DOHH2 (cell line): ENCODE data around the gene MUC5B.

Experiments used
- H3F3A ChIP-seq: fragments of 200-600 bp; sonication (generic), shearing (Covaris generic); 2 replicates; pipeline ENCODE4 v1.6.0; 2016; ENCODE audit warnings: antibody characterized with exemption, mild to moderate bottlenecking; ENCODE audit not compliant: control insufficient read depth, insufficient read depth
- H3K27ac ChIP-seq: fragments of 200-600 bp; sonication (generic); 2 replicates; pipeline ENCODE4 v1.5.1; 2014; ENCODE audit warnings: low read depth, mild to moderate bottlenecking, low read length, moderate library complexity
- H3K27me3 ChIP-seq: fragments of 200-600 bp; sonication (generic); 2 replicates; pipeline ENCODE4 v1.6.1; 2014; ENCODE audit warnings: mild to moderate bottlenecking, low read length, mixed read lengths; ENCODE audit not compliant: control insufficient read depth
- H3K36me3 ChIP-seq: fragments of 200-600 bp; sonication (generic); 2 replicates; pipeline ENCODE4 v1.6.1; 2014; ENCODE audit warnings: mild to moderate bottlenecking, low read length, moderate library complexity, mixed read lengths; ENCODE audit not compliant: control insufficient read depth
- H3K4me1 ChIP-seq: fragments of 200-600 bp; sonication (generic); 2 replicates; pipeline ENCODE4 v1.6.1; 2014; ENCODE audit warnings: mild to moderate bottlenecking, low read length, mixed read lengths; ENCODE audit not compliant: control insufficient read depth
- H3K4me2 ChIP-seq: fragments of 200-600 bp; sonication (generic); 2 replicates; pipeline ENCODE4 v1.6.0; 2014; ENCODE audit warnings: mild to moderate bottlenecking, low read length, moderate library complexity
- H3K4me3 ChIP-seq: fragments of 200-600 bp; sonication (generic); 2 replicates; pipeline ENCODE4 v1.5.1; 2014; ENCODE audit warnings: mild to moderate bottlenecking, low read length, mixed read lengths
- H3K79me2 ChIP-seq: fragments of 200-600 bp; sonication (generic); 2 replicates; pipeline ENCODE4 v1.6.1; 2014; ENCODE audit warnings: mild to moderate bottlenecking, low read length, mixed read lengths; ENCODE audit not compliant: control insufficient read depth
- H3K9me2 ChIP-seq: fragments of 200-600 bp; sonication (generic); replicated peaks from 2 replicates; pipeline ENCODE4 v1.6.1; 2014; ENCODE audit warnings: mild to moderate bottlenecking, low read length, mixed read lengths; ENCODE audit not compliant: control insufficient read depth
- H3K9me3 ChIP-seq: fragments of 200-600 bp; sonication (generic); 2 replicates; pipeline ENCODE4 v1.6.1; 2014; ENCODE audit warnings: antibody characterized with exemption, low read length, mixed read lengths; ENCODE audit not compliant: control insufficient read depth, insufficient read depth
- H4K20me1 ChIP-seq: fragments of 200-600 bp; sonication (generic); 2 replicates; pipeline ENCODE4 v1.6.0; 2014; ENCODE audit warnings: low read depth, mild to moderate bottlenecking, antibody characterized with exemption, low read length, moderate library complexity; ENCODE audit not compliant: control insufficient read depth, insufficient read depth
- CTCF ChIP-seq: fragments of 200-600 bp; sonication (generic); IDR thresholded peaks from one replicate; pipeline ENCODE4 v1.5.1; 2014; ENCODE audit warnings: antibody characterized with exemption, mild to moderate bottlenecking, low read depth, low read length; ENCODE audit not compliant: poor library complexity, severe bottlenecking
- EZH2phosphoT487 ChIP-seq: fragments of 200-600 bp; sonication (generic); IDR thresholded peaks from 2 replicates; pipeline ENCODE4 v1.6.1; 2017; ENCODE audit warnings: borderline replicate concordance, mild to moderate bottlenecking, antibody characterized with exemption, low read length, moderate library complexity, mixed read lengths

Gene MUC5B

GRCh38 chr11:1201395-1202153 lies 21.3 kb upstream of the MUC5B start:
- Histone ChIP-seq H3K4me3 (no peak overlapping the region), H4K20me1 (no peaks in the 10 kb centered on the region), H3K27ac (no peak overlapping the region), H3K27me3 (no peaks in the 10 kb centered on the region), H3K36me3 (no peaks in the 10 kb centered on the region), H3K79me2 (no peaks in the 10 kb centered on the region), H3K9me2 (no peaks in the 10 kb centered on the region), H3K9me3 (no peaks in the 10 kb centered on the region), H3K4me2 (no peak overlapping the region), H3K4me1 (no peaks in the 10 kb centered on the region), H3F3A (no peaks in the 10 kb centered on the region)
- TF ChIP-seq EZH2phosphoT487, result no peak
- no peak for TF ChIP-seq CTCF

DNA sequence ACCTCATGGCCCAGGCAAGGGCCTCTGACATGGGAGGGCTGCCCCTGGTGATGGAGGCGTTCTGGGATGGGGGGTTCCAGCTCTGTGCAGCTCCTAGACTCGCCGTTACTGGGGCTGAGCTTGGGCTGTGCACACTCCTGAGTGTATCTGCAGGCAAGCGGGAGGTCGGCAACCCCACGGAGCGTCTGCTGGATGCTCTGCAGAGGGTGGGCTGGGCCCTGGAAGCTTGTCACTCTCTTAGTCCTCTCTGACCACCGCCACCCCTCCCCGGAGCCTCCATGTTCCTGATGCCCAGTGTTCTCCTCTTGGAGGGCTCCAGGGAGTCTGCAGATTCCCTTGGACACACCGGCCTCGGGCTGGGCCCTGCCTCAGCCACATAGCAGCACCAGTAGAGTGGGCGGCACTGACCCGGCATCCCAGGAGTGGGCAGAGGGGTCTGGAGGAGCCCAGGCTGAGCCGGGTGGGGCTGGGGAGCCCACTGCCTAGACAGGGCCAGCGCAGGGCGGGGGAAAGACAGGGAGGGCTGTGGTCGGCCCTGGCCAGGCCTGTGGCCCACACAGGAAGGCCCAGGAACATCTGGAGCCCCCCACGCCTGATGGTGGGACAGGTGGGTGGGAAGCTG lies 20.6 kb upstream of the MUC5B start:
- TF ChIP-seq CTCF, result no peak
- TF ChIP-seq EZH2phosphoT487, result no peak
- H3F3A ChIP-seq, result no peaks in the 10 kb centered on the region
- no peaks in the 10 kb centered on the region for H3K27me3 ChIP-seq
- H3K79me2 ChIP-seq, result no peaks in the 10 kb centered on the region
- no peak overlapping the region for H3K4me3 ChIP-seq
- no peaks in the 10 kb centered on the region for H3K4me1 ChIP-seq
- no peaks in the 10 kb centered on the region for H3K9me2 ChIP-seq
- H3K36me3 ChIP-seq, result no peaks in the 10 kb centered on the region
- no peaks in the 10 kb centered on the region for H3K9me3 ChIP-seq
- H3K27ac ChIP-seq, result no peak overlapping the region
- H4K20me1 ChIP-seq, result no peaks in the 10 kb centered on the region
- H3K4me2 ChIP-seq, result no peak overlapping the region

DNA sequence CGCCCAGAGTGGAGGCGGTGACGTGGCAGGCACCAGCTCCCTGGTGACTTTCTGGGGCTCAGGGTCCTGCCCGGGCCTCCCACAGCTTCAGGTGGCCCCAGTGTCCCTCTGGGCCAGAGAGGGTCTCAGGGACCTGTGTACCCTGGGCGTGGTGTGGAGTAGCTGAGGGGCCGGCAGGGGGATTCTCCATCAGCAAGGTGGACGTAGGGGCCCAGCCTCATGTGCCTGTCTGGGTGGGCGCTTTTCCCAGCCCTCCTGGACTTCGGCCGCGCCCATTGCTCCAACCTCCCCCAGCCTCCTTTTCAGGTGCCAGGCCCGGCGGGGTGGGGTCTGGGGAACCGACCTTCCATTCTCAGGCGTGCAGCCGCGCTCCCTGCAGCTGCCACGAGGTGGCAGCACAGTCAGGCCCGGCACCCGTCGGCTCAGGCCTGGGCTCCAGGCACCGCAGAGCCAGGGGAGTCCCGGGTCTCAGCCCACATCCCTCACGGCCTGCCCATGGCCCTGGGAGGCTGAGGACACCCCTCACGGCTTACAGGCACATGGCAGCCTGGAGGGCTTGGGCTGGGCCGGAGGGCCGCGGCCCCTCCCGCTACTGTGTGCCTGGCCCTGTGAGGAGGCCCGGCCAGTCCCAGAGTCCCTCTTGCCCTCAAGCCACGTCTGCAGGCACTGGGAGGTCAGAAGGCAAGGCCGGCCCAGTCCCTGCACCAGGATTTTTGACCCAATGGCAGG lies 19.9 kb upstream of the MUC5B start:
- H3K27me3 ChIP-seq, result no peaks in the 10 kb centered on the region
- H4K20me1 ChIP-seq, result no peaks in the 10 kb centered on the region
- no peaks in the 10 kb centered on the region for H3K36me3 ChIP-seq
- TF ChIP-seq EZH2phosphoT487 (no peak), CTCF (peak; percentile 84)
- H3F3A ChIP-seq, result no peaks in the 10 kb centered on the region
- no peaks in the 10 kb centered on the region for H3K9me3 ChIP-seq
- no peak overlapping the region for H3K4me3 ChIP-seq
- no peaks in the 10 kb centered on the region for H3K9me2 ChIP-seq
- no peak overlapping the region for H3K4me2 ChIP-seq
- no peaks in the 10 kb centered on the region for H3K4me1 ChIP-seq
- H3K79me2 ChIP-seq, result no peaks in the 10 kb centered on the region
- H3K27ac ChIP-seq, result no peak overlapping the region
